NCI-H82 (cell line): ENCODE measurements around the gene FANCI.

Experiments
- DNase-seq: peaks from one replicate; lab custom pipeline; 2025; lab: John Stamatoyannopoulos, UW

Gene FANCI

DNA sequence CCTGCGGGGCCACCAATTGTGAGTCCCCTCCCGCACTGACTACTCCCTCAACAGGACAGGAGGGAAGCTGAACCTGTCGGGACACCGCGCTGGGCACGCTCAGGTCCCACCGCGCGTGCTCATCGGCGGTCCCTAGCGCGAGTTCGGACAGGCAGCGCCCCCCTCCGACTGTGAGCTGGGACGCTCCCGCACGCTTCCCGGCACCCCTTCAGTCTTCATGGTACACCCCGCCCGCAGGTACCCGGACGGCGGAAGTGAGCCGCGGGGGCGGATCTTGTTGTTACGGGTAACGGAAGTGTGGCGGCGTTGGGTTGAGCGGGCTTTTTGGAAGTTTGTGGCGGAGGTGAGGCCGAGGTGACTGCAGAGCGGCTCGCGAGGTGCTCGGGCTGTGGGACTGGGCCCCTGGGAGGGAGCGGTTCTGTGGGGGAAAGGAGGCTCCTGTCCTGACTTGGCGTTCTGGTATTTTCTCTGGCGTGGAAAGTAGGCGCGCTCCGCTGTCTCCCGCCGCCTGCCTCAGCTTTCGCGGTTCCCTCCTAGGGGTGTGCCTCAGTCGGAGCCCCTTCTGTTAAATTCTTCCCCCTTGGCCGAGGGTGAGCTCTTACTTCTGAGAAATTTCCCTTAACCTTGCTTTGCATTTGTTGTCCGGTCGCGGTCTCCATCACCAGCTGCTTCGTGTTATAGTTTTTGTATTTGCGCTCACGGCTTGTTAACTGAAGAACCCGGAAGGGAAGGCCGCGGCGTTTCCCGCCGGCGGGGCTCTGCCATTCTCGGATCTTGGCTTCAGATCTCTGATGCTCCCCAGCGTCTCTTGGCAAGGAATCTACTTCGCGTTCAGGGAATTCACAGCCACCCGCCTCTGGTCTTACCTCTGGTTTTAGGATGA, at the start of gene FANCI:
TSS of gene FANCI (plus strand) at position 289 of the 883 bp plus-strand sequence. CDS start 3,669 bp downstream, outside the sequence.
- peak; percentile 97 for DNase-seq

DNA sequence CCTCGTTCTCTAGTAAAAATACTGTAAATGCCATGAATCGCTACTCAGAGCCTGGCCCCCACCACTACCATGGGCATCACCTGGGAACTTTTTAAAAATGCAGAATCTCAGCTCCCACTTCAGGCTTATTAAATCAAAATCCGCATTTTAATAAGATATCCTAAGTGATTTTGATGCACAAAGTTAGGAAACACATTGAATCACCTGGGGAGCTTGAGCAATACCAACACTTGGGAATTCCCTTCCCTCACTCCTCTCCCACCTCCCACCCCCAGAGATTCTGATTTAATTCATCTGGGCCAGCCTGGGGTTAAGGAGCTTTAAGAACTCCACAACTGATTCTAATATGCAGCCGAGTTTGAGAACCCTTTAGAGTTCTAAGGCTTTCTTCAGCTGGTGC, 49.2 kb upstream of the FANCI start:
- DNase-seq: no peak

DNA sequence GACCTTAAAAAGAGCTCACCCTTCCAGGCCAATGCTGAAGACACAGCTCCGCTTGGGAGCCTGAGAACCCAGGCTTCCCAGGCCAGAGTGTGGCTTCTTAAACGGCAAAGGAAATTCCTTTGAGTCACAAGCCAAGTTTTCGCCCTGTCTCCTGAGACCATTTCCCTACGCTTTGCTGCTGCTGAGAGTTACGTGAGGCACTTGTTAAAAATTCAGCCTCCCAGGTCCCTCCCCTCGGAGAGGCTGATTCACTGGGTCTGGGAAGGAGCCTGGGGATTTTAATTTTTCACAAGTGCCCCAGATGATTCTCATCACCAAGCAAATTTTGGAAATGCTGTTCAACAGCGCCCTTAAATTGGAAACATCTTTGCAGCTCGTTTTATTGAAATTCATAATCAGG, 47.9 kb upstream of the FANCI start:
- DNase-seq: no peak

DNA sequence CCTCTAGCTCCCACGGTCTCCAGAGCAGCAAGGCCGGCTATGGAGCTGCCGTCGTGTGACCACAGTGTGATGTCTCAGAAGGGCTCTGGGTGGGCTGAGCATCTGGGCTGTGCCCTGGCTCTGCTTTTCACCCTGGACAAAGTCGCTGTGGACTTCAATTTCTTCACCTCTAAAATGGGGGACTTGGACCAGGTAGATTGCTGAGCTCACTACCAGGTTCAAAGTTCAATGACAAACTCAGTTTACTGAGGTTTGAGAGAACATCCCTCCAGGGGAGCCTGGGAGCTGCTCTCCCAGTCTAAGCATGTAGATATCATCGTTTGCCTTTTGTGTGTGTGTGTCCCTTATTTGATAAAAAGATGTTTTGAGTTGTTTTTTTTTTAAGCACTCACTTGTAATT, 47.5 kb upstream of the FANCI start:
- no peak for DNase-seq

DNA sequence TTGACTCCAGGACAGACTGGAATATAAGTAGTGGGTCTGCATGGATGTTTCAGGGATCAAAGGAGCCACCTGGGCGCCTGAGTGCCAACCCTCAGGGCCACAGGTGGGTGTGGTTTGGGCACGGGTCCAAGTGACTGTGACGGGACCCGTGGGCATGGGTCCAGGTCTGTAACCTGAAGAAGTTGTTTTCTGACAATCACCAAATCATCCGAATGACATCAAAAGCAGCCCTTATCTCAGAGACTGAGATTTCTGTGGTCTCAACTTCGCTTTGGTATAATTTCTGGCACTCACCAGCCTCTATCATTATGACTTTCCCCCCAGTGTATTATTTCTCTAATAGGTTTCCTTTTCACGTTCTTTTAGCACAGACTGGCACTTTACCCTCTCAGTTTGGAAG, 46.8 kb upstream of the FANCI start:
- DNase-seq: no peak

DNA sequence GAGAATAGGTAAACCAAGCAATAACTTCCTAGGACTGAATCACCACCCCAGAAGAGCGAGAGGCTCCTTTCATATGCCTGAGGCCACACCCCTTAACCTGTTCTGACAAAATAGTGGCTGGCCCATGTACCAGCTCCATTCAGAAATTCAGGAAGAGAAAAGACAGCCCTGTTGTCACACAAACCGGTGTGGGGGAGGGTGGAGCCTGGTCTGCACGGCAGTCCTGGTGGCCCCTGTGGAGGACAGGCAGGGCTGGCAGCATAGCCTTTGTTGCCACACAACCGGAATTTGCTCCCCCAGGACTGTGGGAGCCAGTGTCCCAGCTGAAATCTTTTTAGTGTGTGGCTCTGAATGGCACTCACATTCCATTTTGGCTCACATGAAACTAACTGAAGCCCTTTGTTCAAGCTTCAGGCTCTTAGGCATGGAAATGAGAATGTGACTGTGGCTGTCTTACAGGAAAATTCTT, 46.2 kb upstream of the FANCI start:
- DNase-seq: no peak

DNA sequence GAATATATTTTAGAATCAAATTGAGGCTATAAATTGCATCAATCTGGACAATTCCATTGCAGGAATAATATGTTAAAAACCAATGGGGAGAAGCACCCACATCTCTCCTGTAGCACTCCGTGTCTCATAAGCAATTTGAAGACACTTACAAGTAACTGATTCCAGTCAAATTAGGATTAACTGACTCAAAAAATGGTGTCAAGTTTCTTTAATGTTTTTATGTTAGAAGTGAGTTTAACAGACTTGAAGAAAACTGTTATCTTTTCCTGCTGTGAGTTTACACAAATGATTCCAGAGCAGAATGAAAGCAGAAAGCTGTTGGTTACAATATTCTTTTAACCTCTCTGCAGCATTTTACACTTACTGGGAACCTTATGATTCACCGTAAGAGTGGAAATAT, 45.6 kb upstream of the FANCI start:
- no peak for DNase-seq

DNA sequence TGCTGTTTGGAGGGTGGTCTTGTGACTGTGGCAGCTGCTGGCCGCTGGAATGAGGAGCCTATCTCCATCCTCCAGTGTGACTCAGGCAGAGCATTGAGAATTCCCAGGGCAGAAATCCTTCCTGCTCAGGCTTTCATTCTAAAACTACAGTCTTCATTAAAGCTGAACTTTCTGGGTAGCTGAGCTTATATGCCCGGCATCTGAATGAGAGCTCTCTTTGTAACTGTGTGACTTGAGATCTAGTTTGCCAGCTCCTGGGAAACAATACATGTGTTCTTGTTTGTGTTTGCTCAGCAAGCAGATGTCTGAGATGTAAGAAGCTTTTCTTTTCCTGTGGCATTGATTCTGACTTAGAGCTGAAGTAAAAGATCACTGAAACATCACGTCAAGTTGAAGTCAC, 44.8 kb upstream of the FANCI start:
- peak; percentile 33 for DNase-seq

DNA sequence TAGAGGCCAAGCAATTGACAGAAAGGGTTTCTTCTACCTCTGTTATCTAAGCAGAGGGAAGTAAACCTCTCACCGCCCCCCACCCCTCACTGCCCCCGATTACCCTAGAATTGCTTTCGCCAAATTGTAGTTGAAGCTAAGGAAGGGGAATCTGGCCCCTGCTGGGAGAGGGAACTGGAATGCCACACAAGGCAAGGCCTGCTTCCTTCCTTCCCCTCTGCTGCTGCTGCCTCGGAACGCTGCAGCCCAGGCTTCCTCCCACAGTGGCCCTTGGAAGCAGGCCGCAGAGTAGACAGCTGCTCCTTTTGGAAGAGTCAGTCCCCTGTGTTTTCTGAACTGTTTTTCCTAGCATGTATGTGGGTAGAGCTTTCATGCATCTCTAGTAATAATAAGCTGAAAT, 44.0 kb upstream of the FANCI start:
- no peak for DNase-seq

DNA sequence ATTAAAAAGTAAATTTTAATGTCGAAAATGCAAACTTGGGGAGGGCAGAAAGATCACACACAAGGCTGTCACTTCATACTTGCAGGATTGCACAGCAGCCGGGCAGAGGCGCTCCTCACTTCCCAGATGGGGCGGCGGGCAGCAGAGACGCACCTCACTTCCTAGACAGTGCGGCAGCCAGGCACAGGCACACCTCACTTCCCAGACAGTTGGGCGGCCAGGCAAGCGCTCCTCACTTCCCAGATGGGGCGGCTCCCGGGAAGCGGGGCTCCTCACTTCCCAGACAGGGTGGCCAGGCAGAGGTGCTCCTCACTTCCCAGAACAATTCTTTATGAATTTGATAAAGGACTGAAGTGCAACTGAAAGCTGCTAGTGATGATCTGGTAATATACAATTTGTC, 43.6 kb upstream of the FANCI start:
- DNase-seq: no peak

DNA sequence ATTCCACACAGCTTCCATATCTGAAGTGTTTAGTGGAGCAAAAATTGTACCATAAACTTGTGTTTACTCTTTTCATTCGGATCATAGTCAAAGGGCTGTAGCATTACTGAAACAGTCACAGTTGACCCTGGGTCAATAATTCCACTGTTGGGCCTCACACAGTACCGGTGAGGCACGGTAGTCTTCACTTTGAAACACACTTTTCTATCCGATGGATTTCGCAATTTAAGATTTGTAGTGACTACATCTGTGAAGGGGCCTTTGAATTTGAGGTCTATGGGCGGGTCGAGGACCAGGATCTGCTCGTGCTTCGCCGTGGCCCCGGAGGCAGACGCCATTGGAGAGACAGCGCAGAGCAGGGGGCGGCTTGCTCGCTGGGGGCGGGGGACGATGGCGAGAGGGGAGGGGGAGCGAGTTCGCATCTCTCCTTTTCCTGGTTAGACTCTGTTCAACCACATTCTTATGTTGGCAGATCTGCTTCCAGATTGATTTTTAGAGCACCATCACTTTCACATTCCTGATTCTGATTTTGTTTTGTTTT, 42.2 kb upstream of the FANCI start:
- no peak for DNase-seq

DNA sequence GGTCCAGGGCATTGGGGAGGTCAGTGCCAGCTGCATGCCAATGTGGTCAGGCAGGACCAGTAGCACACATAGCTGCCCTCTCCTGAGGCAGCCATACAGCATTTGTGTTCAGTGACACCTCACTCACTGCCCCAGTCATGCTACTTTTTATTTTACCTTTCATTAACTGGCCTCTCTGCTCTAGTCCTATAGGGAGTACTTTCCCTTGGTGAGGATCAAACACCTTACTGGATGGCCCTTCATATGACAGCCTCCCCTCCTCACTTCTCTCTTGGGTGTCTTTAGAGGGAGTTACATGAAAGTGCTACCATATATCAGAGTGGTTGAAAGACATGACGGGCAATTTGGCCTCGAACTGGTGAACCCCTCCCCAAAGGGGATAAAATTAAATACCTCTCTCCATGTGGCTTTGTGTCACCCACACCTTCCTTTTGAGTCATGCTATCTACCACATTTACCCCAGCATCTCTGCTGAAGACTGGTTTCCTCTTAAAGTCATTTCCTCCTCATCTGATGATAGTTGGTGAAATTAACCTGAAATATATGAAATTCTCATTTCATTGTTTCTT, 40.0 kb upstream of the FANCI start:
- DNase-seq: no peak

DNA sequence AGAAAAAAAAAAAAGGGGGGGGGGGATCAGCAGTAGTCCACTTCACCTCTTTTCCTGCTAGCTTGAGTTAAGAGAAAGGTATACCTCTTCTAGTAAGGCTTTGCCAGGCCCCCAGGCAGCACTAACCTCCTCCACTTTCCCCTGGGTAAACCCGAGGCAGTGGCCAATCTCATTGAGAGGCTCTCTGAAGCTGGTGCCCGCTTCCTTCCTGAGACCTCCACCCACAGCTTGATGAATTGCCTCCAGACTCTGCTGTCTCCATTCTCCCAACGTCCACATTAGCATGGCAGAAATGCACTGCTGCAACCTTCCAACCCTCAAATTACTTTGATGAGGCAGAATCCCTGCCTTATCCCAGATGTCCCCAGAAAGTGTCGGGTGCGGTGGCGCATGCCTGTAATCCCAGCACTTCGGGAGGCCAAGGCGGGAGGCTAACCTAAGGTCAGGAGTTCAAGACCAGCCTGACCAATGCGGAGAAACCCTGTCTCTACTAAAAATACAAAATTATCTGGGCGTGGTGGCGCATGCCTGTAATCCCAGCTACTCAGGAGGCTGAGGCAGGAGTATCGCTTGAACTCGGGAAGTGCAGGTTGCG, 37.7 kb upstream of the FANCI start:
- no peak for DNase-seq

DNA sequence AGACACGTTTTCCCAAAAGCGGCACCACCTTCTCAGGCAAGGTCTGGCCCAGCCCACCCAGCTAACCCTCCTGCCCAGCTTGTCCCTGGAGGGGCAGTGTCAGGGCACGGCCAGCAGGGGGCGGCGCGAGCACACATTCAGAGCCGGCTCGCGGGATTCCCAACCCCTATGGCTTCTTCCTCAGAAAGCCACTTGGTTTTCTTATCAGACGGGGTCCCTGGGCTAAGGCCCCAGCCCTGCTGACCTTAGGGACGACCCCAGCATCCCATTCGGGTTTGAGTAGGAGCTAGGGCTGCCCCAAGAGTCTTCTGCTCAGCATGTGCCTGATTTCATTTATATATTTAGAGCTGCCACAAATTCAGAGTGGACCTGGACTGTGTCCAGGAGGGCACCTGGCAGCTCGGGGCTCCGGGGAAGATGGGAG, 36.9 kb upstream of the FANCI start:
- peak; percentile 88 for DNase-seq

DNA sequence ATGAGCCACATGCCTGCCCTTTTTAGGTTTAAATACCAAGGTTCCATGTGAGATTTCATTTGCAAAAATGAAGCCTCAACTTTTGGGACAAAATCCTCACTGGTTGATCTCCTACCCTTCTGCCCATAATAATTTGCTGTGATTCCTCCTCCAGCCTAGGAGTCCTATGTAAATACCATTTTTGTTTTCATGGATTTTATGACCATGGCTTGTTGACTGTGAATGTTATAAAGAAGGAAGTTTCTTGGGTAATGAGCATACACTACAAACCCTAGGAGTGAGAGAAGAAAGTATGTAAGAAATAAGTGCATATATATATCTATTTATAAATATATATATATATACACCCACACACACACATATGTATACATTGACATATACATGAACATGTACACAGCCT, 35.5 kb upstream of the FANCI start:
- DNase-seq: no peak

DNA sequence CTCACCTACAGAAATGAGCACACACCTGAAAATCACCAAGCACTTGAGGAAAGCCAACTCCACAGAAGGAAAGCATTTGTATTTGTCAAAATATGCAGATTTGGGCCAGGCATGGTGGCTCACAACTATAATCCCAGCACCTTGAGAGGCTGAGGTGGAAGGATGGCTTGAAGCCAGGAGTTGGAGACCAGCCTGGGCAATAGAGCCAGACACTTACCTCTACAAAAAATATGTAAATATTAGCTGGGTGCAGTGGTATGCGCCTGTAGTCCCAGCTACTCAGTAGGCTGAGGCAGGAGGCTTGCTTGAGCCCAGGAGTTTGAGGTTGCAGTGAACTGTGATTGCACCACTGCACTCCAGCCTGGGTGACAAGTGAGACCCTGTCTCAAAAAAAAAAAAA, 34.7 kb upstream of the FANCI start:
- DNase-seq: no peak

DNA sequence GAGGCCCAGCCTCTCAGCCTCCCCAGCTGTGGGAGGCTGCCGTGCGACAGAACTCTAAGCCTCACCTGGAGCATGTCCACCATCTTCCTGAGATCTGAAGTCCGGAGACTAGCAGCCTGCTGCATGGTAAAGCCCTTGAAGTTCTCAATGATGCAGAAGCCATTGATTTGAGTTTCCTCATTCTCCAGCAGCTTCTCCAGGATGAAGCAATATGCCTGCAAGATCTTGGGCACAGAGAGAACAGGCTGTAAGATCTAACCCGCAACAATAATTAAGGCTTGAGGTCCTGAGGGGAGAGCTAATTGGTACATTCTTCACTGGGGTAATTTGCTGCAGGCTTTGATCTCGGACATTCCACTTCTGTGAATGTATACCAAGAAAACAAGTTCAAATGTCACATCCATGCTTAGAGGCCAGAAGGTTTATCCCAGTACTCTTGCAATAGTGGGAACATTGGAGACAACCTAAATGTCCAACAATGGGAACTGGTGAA, 32.1 kb upstream of the FANCI start:
- no peak for DNase-seq

DNA sequence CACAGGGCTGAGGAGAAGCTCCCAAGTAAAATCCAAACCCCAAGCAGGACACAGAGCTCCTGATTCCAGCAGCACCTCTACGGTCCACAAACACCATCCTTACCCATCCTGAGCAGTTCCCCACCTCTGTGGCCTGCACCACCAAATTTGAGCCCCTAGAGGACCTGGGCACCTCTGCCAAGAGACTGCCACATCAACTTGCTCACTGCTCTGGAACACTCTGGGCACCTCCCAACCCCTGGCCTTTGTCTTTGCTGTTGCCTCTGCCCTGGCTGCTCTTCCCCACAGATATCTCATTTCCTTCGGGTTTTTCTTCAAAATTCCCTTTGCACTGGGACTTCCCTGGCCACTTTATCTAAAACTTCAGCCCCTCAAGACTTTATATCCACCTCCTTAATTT, 28.2 kb upstream of the FANCI start:
- DNase-seq: no peak

DNA sequence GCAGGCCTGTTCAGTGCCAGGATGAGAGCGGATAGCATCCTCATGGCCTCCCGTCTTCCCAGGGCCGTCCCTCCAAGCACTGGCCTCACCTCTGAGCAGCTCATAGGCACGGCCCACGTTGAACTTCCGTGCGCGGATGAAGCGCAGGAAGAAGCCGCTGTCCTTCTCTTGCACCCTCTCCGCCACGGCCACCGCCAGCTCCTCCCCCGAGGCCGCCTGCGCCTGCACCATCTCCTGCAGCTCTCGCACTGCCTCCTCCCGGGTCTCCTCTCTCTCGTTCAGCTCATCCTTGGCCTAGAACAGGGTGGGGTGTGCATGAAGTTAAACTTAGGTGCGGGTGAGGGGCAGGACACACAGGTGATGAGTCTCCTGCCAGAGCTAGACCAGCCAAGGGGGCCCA, 26.7 kb upstream of the FANCI start:
- DNase-seq: no peak

DNA sequence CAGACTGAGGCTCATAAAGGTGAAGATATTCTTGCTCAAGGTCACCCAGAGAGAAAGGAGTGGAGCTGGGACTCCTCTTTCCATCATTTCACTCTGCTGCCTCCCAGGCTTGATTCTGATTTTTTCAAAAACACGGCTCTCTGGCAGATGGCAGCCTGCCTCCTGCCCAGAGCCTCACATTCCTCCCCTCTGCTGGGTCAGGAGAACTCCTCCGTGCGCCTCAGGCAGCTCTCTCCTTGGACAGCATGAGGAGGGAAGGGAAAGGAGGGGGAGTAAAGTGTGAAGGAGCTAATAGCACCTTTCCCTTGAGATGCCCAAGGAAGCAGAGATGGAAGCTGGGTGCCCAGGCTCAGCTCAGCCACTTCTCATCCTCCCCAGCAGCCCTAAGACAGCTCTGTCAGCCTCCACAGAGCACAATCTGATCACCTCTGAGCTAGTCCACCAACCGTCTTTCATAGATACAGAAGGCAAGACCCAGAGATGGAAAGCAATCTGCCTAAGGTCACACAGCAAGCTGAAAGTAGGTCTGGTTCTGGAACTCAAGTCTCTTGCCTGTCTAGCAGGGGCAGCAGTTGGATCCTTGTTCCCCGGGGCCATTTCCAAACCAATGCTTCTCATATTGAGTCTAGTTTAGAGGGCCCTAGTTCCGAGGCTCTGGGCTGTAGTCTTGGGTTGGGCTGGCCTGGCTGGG, 25.9 kb upstream of the FANCI start:
- no peak for DNase-seq

DNA sequence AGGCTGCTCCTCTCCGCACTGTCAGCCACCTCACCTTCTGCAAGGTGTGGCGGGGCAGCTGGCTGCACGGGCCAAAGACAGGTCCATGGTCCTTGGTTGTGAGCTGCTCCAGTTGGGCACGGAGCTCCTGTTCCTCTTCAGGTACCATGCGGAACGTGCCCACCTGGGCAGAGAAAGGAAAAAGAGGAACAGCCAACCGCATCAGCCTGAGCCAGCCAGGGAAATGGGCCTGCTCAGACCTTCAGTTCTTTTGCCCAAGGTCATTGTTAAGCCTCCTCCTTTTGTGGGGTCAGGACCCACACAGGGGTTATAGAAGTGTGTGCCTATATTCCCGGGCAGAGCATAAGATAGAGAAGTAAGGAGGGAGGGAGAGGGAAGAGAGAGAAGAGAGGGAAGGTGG, 25.2 kb upstream of the FANCI start:
- no peak for DNase-seq

DNA sequence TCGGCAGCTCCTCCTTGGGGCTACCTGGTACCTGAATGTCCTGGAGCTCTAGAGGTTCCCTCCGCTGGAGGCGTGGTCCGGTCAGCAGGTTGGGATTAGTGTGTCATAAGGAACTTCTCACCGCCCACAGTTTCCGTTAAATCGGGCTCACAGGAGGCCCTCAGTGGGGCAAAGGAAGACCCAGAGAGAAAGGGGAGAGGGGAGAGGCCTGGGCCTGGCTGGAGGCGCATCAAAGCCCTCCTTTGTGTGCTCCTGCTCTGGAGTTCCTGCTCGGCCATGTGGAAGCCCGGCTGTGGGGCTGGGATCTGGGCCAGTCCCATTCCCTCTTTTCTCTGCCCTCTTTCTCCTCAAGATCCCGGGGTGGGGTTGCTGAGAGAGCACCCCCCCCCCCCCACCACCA, 22.2 kb upstream of the FANCI start, which contains the start of gene RLBP1:
TSS of gene RLBP1 (minus strand) at position 37 of the 400 bp plus-strand sequence. CDS start 2,604 bp downstream, outside the sequence.
- no peak for DNase-seq
